HL-60 (cell line): Measurements from ENCODE around the gene CKAP2L.

Experiments
- DNase-seq, 2 experiments: peaks; one replicate each; pipeline ENCODE4 v3.0.0-alpha.2; 2010 to 2020; ENCODE audit warnings: low read depth in 1 of 2, low spot score in 1 of 2
- H3K27ac ChIP-seq: fragments of 250-450 bp; sonication (Bioruptor Pico); replicated peaks from 2 replicates; pipeline ENCODE4 v1.5.1; 2020; ENCODE audit warnings: mild to moderate bottlenecking, moderate library complexity
- H3K27me3 ChIP-seq: fragments of 250-450 bp; sonication (Bioruptor Pico); 2 replicates; pipeline ENCODE4 v1.5.1; 2021; ENCODE audit warnings: mild to moderate bottlenecking, moderate library complexity; ENCODE audit not compliant: insufficient read depth, poor library complexity, severe bottlenecking
- H3K4me3 ChIP-seq: replicated peaks from 2 replicates; pipeline ENCODE4 v1.5.1; 2011; ENCODE audit warnings: mild to moderate bottlenecking, control low read depth, low read length; ENCODE audit not compliant: insufficient read depth
- CTCF ChIP-seq: IDR thresholded peaks from one replicate; pipeline ENCODE4 v1.5.1; 2011; ENCODE audit warnings: low read length, control low read depth, inconsistent platforms; ENCODE audit not compliant: insufficient read depth
- GABPA ChIP-seq: IDR thresholded peaks from 2 replicates; pipeline ENCODE4 v1.6.1; 2012; ENCODE audit warnings: low read depth
- POLR2AphosphoS5 ChIP-seq: IDR thresholded peaks from 2 replicates; pipeline ENCODE4 v1.6.1; 2012; ENCODE audit warnings: low read depth
- REST ChIP-seq: IDR thresholded peaks from 2 replicates; pipeline ENCODE4 v1.6.1; 2012; ENCODE audit warnings: low read depth; ENCODE audit not compliant: insufficient replicate concordance
- SPI1 ChIP-seq: IDR thresholded peaks from 2 replicates; pipeline ENCODE4 v1.6.1; 2012; ENCODE audit warnings: low read depth, mild to moderate bottlenecking, borderline replicate concordance

Gene CKAP2L

GRCh38 chr2:112730216-112730615, 34.2 kb downstream of the CKAP2L start:
- H3K4me3 ChIP-seq: no peak overlapping the region
- H3K27me3 ChIP-seq: no peaks in the 10 kb centered on the region
- no peak for DNase-seq
- H3K27ac ChIP-seq: no peak overlapping the region
- no peak for TF ChIP-seq REST
- TF ChIP-seq SPI1: no peak
- no peak for TF ChIP-seq GABPA
- no peak for TF ChIP-seq CTCF
- TF ChIP-seq POLR2AphosphoS5: no peak

GRCh38 chr2:112728378-112729175, 35.8 kb downstream of the CKAP2L start:
- no peak for TF ChIP-seq GABPA
- no peak for TF ChIP-seq REST
- TF ChIP-seq CTCF: no peak
- no peak for TF ChIP-seq POLR2AphosphoS5
- TF ChIP-seq SPI1: no peak
- H3K27ac ChIP-seq: no peak overlapping the region
- no peaks in the 10 kb centered on the region for H3K27me3 ChIP-seq
- DNase-seq: no peak
- no peak overlapping the region for H3K4me3 ChIP-seq

GRCh38 chr2:112728029-112728362, 36.4 kb downstream of the CKAP2L start:
- Histone ChIP-seq H3K27ac (no peak overlapping the region), H3K4me3 (no peak overlapping the region), H3K27me3 (no peaks in the 10 kb centered on the region)
- TF ChIP-seq CTCF (no peak), GABPA (no peak), REST (no peak), POLR2AphosphoS5 (no peak), SPI1 (no peak)
- DNase-seq: no peak
